A673 (cell line): Measurements from ENCODE around the gene VSIR. TPM values are rescaled to one million over a fixed set of nuclear protein-coding genes. Genes with fewer than 3 reads are reported as not detected.

Experiments
- BruUV-seq: library from RNA; stranded (reverse); fragments of 400-500 nt; replicated peaks from 2 replicates; lab custom pipeline; 2021; lab: Mats Ljungman, UMichigan
- CTCF ChIA-PET: fragments of 300-600 bp; sonication (Branson Sonifier 250); formaldehyde crosslinking; loops from one replicate; lab custom pipeline; 2022; ENCODE audit warnings: antibody characterized with exemption; lab: Charles Lee
- POLR2A ChIA-PET: fragments of 300-600 bp; sonication (Branson Sonifier 250); formaldehyde crosslinking; loops from one replicate; lab custom pipeline; 2022; ENCODE audit warnings: antibody characterized with exemption; ENCODE audit not compliant: low non-redundant PET; lab: Charles Lee
- DNase-seq: peaks from one replicate; pipeline ENCODE4 v3.0.0-alpha.2; 2015; ENCODE audit warnings: low spot score
- H3K27ac ChIP-seq: fragments of 200-600 bp; sonication (generic); 2 replicates; pipeline ENCODE4 v1.5.1; 2016; ENCODE audit warnings: mixed run types, low read depth, mild to moderate bottlenecking, mixed read lengths, antibody characterized with exemption, low read length; ENCODE audit not compliant: poor library complexity, severe bottlenecking
- H3K27me3 ChIP-seq: fragments of 200-600 bp; sonication (generic); replicated peaks from 2 replicates; pipeline ENCODE4 v1.6.1; 2017; ENCODE audit warnings: mixed run types, low read depth, mild to moderate bottlenecking, mixed read lengths, antibody characterized with exemption, low read length; ENCODE audit not compliant: insufficient read depth, poor library complexity
- H3K36me3 ChIP-seq: fragments of 200-600 bp; sonication (generic); 2 replicates; pipeline ENCODE4 v1.6.1; 2016; ENCODE audit warnings: mixed run types, mild to moderate bottlenecking, mixed read lengths, antibody characterized with exemption, low read length; ENCODE audit not compliant: insufficient read depth, poor library complexity, severe bottlenecking
- H3K4me1 ChIP-seq: fragments of 200-600 bp; sonication (generic); 2 replicates; pipeline ENCODE4 v1.6.1; 2017; ENCODE audit warnings: mixed run types, mild to moderate bottlenecking, mixed read lengths, antibody characterized with exemption, low read length; ENCODE audit not compliant: insufficient read depth, poor library complexity, severe bottlenecking
- H3K4me3 ChIP-seq: fragments of 200-600 bp; sonication (generic); 2 replicates; pipeline ENCODE4 v1.5.1; 2016; ENCODE audit warnings: low read depth, mixed run types, mild to moderate bottlenecking, mixed read lengths, low read length; ENCODE audit not compliant: poor library complexity, severe bottlenecking
- H3K9me3 ChIP-seq: fragments of 200-600 bp; sonication (generic); 2 replicates; pipeline ENCODE4 v1.6.1; 2016; ENCODE audit warnings: mixed run types, low read depth, mild to moderate bottlenecking, mixed read lengths, antibody characterized with exemption, low read length; ENCODE audit not compliant: poor library complexity, severe bottlenecking
- EZH2 ChIP-seq: fragments of 200-600 bp; sonication (generic); IDR thresholded peaks from 2 replicates; pipeline ENCODE4 v1.6.1; 2017; ENCODE audit warnings: borderline replicate concordance, low read depth, mild to moderate bottlenecking, mixed read lengths, antibody characterized with exemption, low read length; ENCODE audit not compliant: poor library complexity, severe bottlenecking
- intact Hi-C: fragments of 100-400 bp; cut with micrococcal nuclease; formaldehyde crosslinking; loops from one replicate; pipeline ENCODE4 v1.10.0; 2022; ENCODE audit not compliant: unreplicated experiment
- total RNA-seq: library from RNA; stranded (reverse); gene quantifications from 2 replicates; pipeline ENCODE4 v1.2.3, GENCODE V29; 2021
- TF ChIP-seq, protein P1 (sequence below): fragments of 300-800, 200-600 bp; sonication (generic); conservative IDR thresholded peaks from 2 replicates; pipeline ENCODE4 v1.5.1; 2017; ENCODE audit warnings: low read depth, mild to moderate bottlenecking, antibody characterized with exemption, low read length, moderate library complexity, mixed read lengths

VSIR gene
- total RNA-seq, 1 experiment from 2014 or later: not detected

DNA sequence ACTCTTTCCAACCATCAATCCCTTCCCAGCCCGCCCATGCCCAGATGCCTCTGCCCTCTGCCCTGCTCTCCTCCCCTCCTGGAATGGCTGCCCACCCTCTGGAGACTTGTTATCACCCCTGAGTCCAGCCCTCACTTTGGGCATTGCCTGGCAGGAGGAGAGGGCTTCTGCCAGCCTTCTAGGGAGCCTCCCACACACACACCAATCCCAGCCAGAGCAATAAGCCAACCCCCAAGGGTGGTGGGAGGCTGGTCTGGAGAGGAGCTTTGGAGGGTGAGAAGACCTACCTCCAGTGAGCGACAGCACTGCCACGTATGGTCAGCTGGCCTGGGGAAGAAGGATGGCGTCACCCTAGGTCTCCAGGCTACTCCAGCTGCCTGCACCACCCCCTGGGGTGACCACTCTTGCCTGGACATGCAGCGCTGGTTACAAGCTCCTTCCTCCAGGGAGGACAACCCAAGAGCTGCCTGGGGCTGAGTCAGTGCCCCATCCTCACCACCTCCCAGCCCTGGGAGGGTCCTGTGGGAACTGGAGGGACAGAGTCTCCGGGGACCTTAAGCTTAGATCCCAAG lies 62.2 kb downstream of the VSIR start:
- no TSS peak for BruUV-seq
- no peaks in the 10 kb centered on the region for H3K36me3 ChIP-seq
- POLR2A ChIA-PET: no interaction called here
- DNase-seq: no peak
- intact Hi-C loops: no loop called here
- H3K27ac ChIP-seq: no peak overlapping the region
- TF ChIP-seq EZH2: no peak
- TF ChIP-seq, protein P1, sequence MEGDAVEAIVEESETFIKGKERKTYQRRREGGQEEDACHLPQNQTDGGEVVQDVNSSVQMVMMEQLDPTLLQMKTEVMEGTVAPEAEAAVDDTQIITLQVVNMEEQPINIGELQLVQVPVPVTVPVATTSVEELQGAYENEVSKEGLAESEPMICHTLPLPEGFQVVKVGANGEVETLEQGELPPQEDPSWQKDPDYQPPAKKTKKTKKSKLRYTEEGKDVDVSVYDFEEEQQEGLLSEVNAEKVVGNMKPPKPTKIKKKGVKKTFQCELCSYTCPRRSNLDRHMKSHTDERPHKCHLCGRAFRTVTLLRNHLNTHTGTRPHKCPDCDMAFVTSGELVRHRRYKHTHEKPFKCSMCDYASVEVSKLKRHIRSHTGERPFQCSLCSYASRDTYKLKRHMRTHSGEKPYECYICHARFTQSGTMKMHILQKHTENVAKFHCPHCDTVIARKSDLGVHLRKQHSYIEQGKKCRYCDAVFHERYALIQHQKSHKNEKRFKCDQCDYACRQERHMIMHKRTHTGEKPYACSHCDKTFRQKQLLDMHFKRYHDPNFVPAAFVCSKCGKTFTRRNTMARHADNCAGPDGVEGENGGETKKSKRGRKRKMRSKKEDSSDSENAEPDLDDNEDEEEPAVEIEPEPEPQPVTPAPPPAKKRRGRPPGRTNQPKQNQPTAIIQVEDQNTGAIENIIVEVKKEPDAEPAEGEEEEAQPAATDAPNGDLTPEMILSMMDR: no peak
- H3K4me3 ChIP-seq: no peak overlapping the region
- no peaks in the 10 kb centered on the region for H3K27me3 ChIP-seq
- peaks cover 8% of the 10 kb centered on the region for H3K4me1 ChIP-seq
- no peaks in the 10 kb centered on the region for H3K9me3 ChIP-seq
- CTCF ChIA-PET: interaction anchor here (1.3 kb wide), 1 partner anchor 14 kb away, joined by 4 read pairs; no protein-coding TSS in a partner anchor

DNA sequence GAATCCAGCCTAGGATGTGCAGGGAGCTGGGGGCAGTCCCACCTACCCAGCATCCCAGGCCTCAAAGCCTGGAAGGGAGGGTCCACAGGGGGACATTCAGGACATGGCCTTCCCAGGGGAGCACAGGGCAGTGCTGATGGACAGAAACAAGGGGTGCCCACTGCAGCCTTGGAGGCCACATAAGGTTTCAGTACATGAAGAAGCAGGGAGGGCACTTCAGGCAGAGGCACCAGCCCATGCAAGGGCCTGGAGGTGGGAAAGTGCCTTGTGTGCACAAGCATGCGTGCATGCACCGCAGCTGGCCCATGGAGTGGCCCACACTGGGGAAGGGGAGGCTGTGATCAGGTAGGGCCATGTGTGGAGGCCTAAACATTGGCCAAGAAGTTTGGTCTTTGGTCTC lies 62.8 kb downstream of the VSIR start:
- ChIA-PET POLR2A (no interaction called here), CTCF (no interaction called here)
- no peaks in the 10 kb centered on the region for H3K36me3 ChIP-seq
- H3K27me3 ChIP-seq: no peaks in the 10 kb centered on the region
- no TSS peak for BruUV-seq
- H3K9me3 ChIP-seq: no peaks in the 10 kb centered on the region
- intact Hi-C loops: no loop called here
- H3K4me3 ChIP-seq: no peak overlapping the region
- TF ChIP-seq, protein P1: no peak
- H3K27ac ChIP-seq: no peak overlapping the region
- peaks cover 8% of the 10 kb centered on the region for H3K4me1 ChIP-seq
- no peak for DNase-seq

DNA sequence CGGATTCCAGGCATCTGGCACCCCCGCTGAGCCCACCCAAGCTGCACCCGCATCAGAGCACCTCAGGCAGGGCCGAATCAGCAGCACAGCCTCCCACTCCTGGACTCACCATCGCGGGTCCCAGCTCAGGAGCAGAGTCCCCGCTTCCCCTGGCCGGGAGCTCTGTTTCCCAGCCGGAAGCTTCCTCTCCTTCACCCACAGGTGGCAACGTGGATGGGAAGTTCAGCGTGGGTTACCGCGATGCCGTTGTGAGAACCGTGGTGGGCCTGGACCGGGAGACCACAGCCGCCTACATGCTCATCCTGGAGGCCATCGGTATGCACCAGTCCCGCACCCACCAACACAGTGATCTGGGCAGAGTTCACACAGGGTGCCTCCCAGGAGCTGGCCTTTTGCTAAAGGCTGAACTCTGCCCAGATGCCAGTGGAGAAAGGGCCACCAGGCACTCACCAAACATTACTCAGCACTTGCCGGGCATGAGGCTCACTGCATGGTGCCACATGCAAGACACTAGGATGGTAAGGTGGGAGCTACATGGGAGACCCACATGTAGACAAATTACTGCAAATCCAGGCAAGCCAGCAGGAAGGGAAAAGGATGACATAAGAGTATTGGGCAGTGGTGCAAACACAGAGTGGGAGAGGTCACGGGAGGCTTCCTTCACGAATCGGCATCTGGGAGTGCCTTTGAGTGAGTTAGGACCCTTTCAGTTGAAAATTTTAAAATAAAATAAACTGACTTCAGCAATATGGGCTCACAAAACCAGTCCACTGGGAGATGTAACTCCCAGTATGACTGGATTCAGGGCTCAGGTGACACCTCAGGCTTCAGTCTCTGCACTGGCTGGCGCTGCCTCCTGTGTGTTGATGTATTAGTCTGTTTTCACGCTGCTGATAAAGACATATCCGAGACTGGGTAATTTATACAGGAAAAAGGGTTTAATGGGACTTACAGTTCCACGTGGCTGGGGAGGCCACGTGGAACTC lies 64.1 kb downstream of the VSIR start:
- TF ChIP-seq, protein P1: no peak
- TF ChIP-seq EZH2: no peak

More for the DNA sequence above, 64.1 kb downstream of the VSIR start:
- POLR2A ChIA-PET: no interaction called here
- H3K36me3 ChIP-seq: no peaks in the 10 kb centered on the region
- intact Hi-C loops: loop anchor here (2.0 to 5.0 kb wide), 2 partner anchors 327 to 390 kb away; partner anchors contain the start of gene SLC29A3
- CTCF ChIA-PET: interaction anchor here (0.8 to 1.1 kb wide), 2 partner anchors 187 to 392 kb away, joined by 4 read pairs; no protein-coding TSS in a partner anchor
- no peak overlapping the region for H3K27ac ChIP-seq
- BruUV-seq: no TSS peak
- H3K4me1 ChIP-seq: peaks cover 8% of the 10 kb centered on the region
- no peaks in the 10 kb centered on the region for H3K27me3 ChIP-seq
- H3K4me3 ChIP-seq: no peak overlapping the region
- DNase-seq: no peak
- no peaks in the 10 kb centered on the region for H3K9me3 ChIP-seq
